Measurements from ENCODE around the gene C3orf33.
A peak's percentile ranks its signal among the peaks of the same experiment; 100 is the strongest.
"Not testable (repeated sequence)": the region's sequence is repeated elsewhere in the genome, so short reads cannot be mapped to it uniquely, and the experiment has no call there.

Gene C3orf33

GRCh38 chr3:155805802-155806618 is at the start of gene C3orf33:
C3orf33 (minus strand) TSS chr3:155806278; CDS start chr3:155806252, 26 bp downstream.
- DNase-seq = peak; percentile 46

GRCh38 chr3:155854141-155854940 is 48.3 kb upstream of the C3orf33 start, which contains the start of gene SLC33A1:
SLC33A1 (minus strand) TSS chr3:155854427; CDS start chr3:155853997, 430 bp downstream.
- DNase-seq = peak; percentile 99

GRCh38 chr3:155853214-155854140 is 47.4 kb upstream of the C3orf33 start:
- peak; percentile 25 for DNase-seq

GRCh38 chr3:155852341-155852740 is 46.3 kb upstream of the C3orf33 start:
- DNase-seq = no peak

GRCh38 chr3:155849404-155849803 is 43.3 kb upstream of the C3orf33 start:
- not testable (repeated sequence) for DNase-seq

GRCh38 chr3:155847993-155848392 is 41.9 kb upstream of the C3orf33 start:
- no peak for DNase-seq

GRCh38 chr3:155846119-155846518 is 40.0 kb upstream of the C3orf33 start:
- no peak for DNase-seq

- no peak for DNase-seq
Observed at GRCh38 chr3:155843569-155843968, 37.5 kb upstream of the C3orf33 start.

- DNase-seq = no peak
Observed at GRCh38 chr3:155835341-155836071, 29.4 kb upstream of the C3orf33 start.

GRCh38 chr3:155828490-155829098 is 22.5 kb upstream of the C3orf33 start:
- DNase-seq = not testable (repeated sequence)

GRCh38 chr3:155815030-155815545 is 9.0 kb upstream of the C3orf33 start:
- DNase-seq = no peak

- not testable (repeated sequence) for DNase-seq
Observed at GRCh38 chr3:155813224-155813623, 7.1 kb upstream of the C3orf33 start.

- no peak for DNase-seq
Observed at GRCh38 chr3:155809181-155809580, 3.1 kb upstream of the C3orf33 start.

GRCh38 chr3:155807823-155808222 is 1.7 kb upstream of the C3orf33 start:
- no peak for DNase-seq

GRCh38 chr3:155805204-155805801 is 775 bp downstream of the C3orf33 start:
- peak; percentile 55 for DNase-seq

- DNase-seq = no peak
Observed at GRCh38 chr3:155804323-155804722, 1.8 kb downstream of the C3orf33 start.

- no peak for DNase-seq
Observed at GRCh38 chr3:155792532-155792931, 13.5 kb downstream of the C3orf33 start.

GRCh38 chr3:155791190-155791589 is 14.9 kb downstream of the C3orf33 start:
- DNase-seq = peak; percentile 52

- DNase-seq = no peak
Observed at GRCh38 chr3:155790272-155790925, 15.7 kb downstream of the C3orf33 start.

- DNase-seq = no peak
Observed at GRCh38 chr3:155785662-155786295, 20.3 kb downstream of the C3orf33 start.

All from MV-4-11 (cell line).